H1 (cell line): Measurements from ENCODE around the gene LONRF2. TPM values are rescaled to one million over a fixed set of nuclear protein-coding genes. Genes with fewer than 3 reads are reported as not detected.

ENCODE experiments used
- CTCF ChIA-PET: fragments of 300-600 bp; sonication (Branson Sonifier 250); formaldehyde crosslinking; loops from one replicate; lab custom pipeline; 2021; ENCODE audit not compliant: partially characterized antibody; lab: Charles Lee
- POLR2A ChIA-PET: fragments of 300-600 bp; sonication (Branson Sonifier 250); formaldehyde crosslinking; loops from one replicate; lab custom pipeline; 2021; ENCODE audit warnings: inconsistent platforms; ENCODE audit not compliant: partially characterized antibody; lab: Charles Lee
- DNase-seq, 2 experiments: peaks; one replicate each; pipeline versions ENCODE4 v3.0.0 to v3.0.0-alpha.2; 2010 to 2022; ENCODE audit warnings: low spot score in 2 of 2, low read depth in 1 of 2, mixed read lengths in 1 of 2
- FAIRE-seq: peaks from 2 replicates; lab custom pipeline; 2011; peaks lifted over from hg19 to GRCh38; lab: Jason Lieb, UNC
- H2AFZ ChIP-seq: 2 replicates; pipeline ENCODE4 v1.8.1; 2012; ENCODE audit warnings: low read length, inconsistent platforms
- H2AK5ac ChIP-seq: 2 replicates; pipeline ENCODE4 v1.6.1; 2013; ENCODE audit warnings: low read depth, low read length
- H2BK120ac ChIP-seq: replicated peaks from 2 replicates; pipeline ENCODE3; 2013; ENCODE audit warnings: low read depth, low read length, inconsistent platforms
- H2BK12ac ChIP-seq: 2 replicates; pipeline ENCODE4 v1.6.1; 2013; ENCODE audit warnings: low read depth, low read length
- H2BK15ac ChIP-seq: 2 replicates; pipeline ENCODE4 v1.6.1; 2013; ENCODE audit warnings: low read length
- H2BK20ac ChIP-seq: 2 replicates; pipeline ENCODE4 v1.6.1; 2013; ENCODE audit warnings: low read length
- H2BK5ac ChIP-seq: 2 replicates; pipeline ENCODE4 v1.6.1; 2013; ENCODE audit warnings: low read depth, low read length
- H3K14ac ChIP-seq: 2 replicates; pipeline ENCODE4 v1.6.1; 2013; ENCODE audit warnings: inconsistent platforms; ENCODE audit not compliant: insufficient read length
- H3K18ac ChIP-seq: 2 replicates; pipeline ENCODE4 v1.6.1; 2013; ENCODE audit warnings: low read length; ENCODE audit errors: extremely low read depth
- H3K23ac ChIP-seq: 2 replicates; pipeline ENCODE4 v1.6.1; 2013; ENCODE audit warnings: inconsistent platforms; ENCODE audit not compliant: insufficient read length
- H3K23me2 ChIP-seq: 2 replicates; pipeline ENCODE4 v1.6.1; 2013; ENCODE audit warnings: low read depth, low read length
- H3K27ac ChIP-seq: 2 replicates; pipeline ENCODE4 v1.6.1; 2011; ENCODE audit warnings: low read depth, low read length, inconsistent platforms
- H3K27me3 ChIP-seq, 4 experiments: replicated peaks in 1 of 4; 1 replicate in 1 of 4; 2 replicates in 3 of 4; pipeline versions ENCODE4 v1.6.1 to v1.8.1; 2011 to 2013; ENCODE audit warnings: low read length in 3 of 4, mild to moderate bottlenecking in 3 of 4, inconsistent platforms in 2 of 4, mixed read lengths in 2 of 4, moderate library complexity in 1 of 4; ENCODE audit not compliant: control insufficient read depth in 3 of 4, insufficient read depth in 3 of 4; ENCODE audit errors: extremely low read depth in 1 of 4
- H3K36me3 ChIP-seq, 4 experiments: 2 replicates each; pipeline versions ENCODE4 v1.6.1 to v1.8.1; 2011 to 2013; ENCODE audit warnings: mild to moderate bottlenecking in 4 of 4, low read length in 3 of 4, moderate library complexity in 2 of 4, control low read depth in 1 of 4, inconsistent platforms in 1 of 4; ENCODE audit not compliant: insufficient read depth in 4 of 4, control insufficient read depth in 2 of 4
- H3K4ac ChIP-seq: replicated peaks from 2 replicates; pipeline ENCODE3; 2013; ENCODE audit warnings: low read length, low read depth, mixed read lengths, inconsistent platforms; ENCODE audit not compliant: insufficient read length
- H3K4me1 ChIP-seq, 4 experiments: replicated peaks in 1 of 4; 1 replicate in 1 of 4; 2 replicates in 3 of 4; pipeline versions ENCODE4 v1.6.1 to v1.8.1; 2011 to 2013; ENCODE audit warnings: low read length in 3 of 4, inconsistent platforms in 2 of 4, mixed read lengths in 1 of 4; ENCODE audit not compliant: insufficient read depth in 4 of 4, control insufficient read depth in 3 of 4
- H3K4me2 ChIP-seq, 2 experiments: 2 replicates each; pipeline versions ENCODE4 v1.6.1 to v1.8.1; 2011 to 2013; ENCODE audit warnings: low read depth in 2 of 2, low read length in 2 of 2, control low read depth in 1 of 2, inconsistent platforms in 1 of 2, mild to moderate bottlenecking in 1 of 2; ENCODE audit not compliant: insufficient read depth in 1 of 2
- H3K4me3 ChIP-seq, 4 experiments: fragments of 200-600, 300-600 bp in 1 of 4; sonication (generic), shearing (Covaris generic), sonication (Bioruptor Twin) in 1 of 4; 2 replicates each; pipeline versions ENCODE4 v1.5.1 to v1.8.1; 2011 to 2016; ENCODE audit warnings: low read length in 4 of 4, low read depth in 3 of 4, control low read depth in 2 of 4, inconsistent platforms in 2 of 4, mild to moderate bottlenecking in 2 of 4, mixed read lengths in 1 of 4, moderate library complexity in 1 of 4; ENCODE audit not compliant: insufficient read depth in 2 of 4; ENCODE audit errors: extremely low read depth in 1 of 4
- H3K56ac ChIP-seq: replicated peaks from 2 replicates; pipeline ENCODE3; 2013; ENCODE audit warnings: low read depth, mild to moderate bottlenecking, mixed read lengths, low read length, inconsistent platforms; ENCODE audit not compliant: insufficient read length
- H3K79me1 ChIP-seq: 2 replicates; pipeline ENCODE4 v1.6.1; 2013; ENCODE audit warnings: low read depth, low read length, control low read depth
- H3K79me2 ChIP-seq, 2 experiments: 2 replicates each; pipeline versions ENCODE4 v1.6.1 to v1.8.1; 2012 to 2013; ENCODE audit warnings: low read length in 2 of 2, mild to moderate bottlenecking in 2 of 2, inconsistent platforms in 1 of 2; ENCODE audit not compliant: insufficient read depth in 2 of 2, control insufficient read depth in 1 of 2
- H3K9ac ChIP-seq, 4 experiments: replicated peaks in 1 of 4; 1 replicate in 1 of 4; 2 replicates in 3 of 4; pipeline versions ENCODE4 v1.6.1 to v1.8.1; 2011 to 2013; ENCODE audit warnings: low read depth in 3 of 4, low read length in 3 of 4, control low read depth in 2 of 4, mild to moderate bottlenecking in 2 of 4, moderate library complexity in 2 of 4, inconsistent platforms in 1 of 4; ENCODE audit errors: extremely low read depth in 1 of 4
- H3K9me3 ChIP-seq, 2 experiments: 2 replicates each; pipeline versions ENCODE4 v1.6.1 to v1.8.1; 2012 to 2013; ENCODE audit warnings: mild to moderate bottlenecking in 2 of 2, moderate library complexity in 2 of 2, control low read depth in 1 of 2, inconsistent platforms in 1 of 2, low read depth in 1 of 2, low read length in 1 of 2, mixed read lengths in 1 of 2; ENCODE audit not compliant: insufficient read depth in 2 of 2
- H4K20me1 ChIP-seq, 2 experiments: replicated peaks in 1 of 2; 2 replicates each; pipeline versions ENCODE3 to v1.8.1; 2011 to 2013; ENCODE audit warnings: inconsistent platforms in 2 of 2, low read length in 2 of 2, mild to moderate bottlenecking in 1 of 2; ENCODE audit not compliant: insufficient read depth in 2 of 2, control insufficient read depth in 1 of 2
- H4K5ac ChIP-seq: 2 replicates; pipeline ENCODE4 v1.6.1; 2013; ENCODE audit warnings: low read length, low read depth, mixed read lengths, inconsistent platforms; ENCODE audit not compliant: insufficient read length
- H4K8ac ChIP-seq: 2 replicates; pipeline ENCODE4 v1.8.0; 2013; ENCODE audit warnings: mild to moderate bottlenecking, moderate library complexity, low read length, inconsistent platforms; ENCODE audit not compliant: insufficient read depth; ENCODE audit errors: extremely low read depth
- H4K91ac ChIP-seq: replicated peaks from 2 replicates; pipeline ENCODE3; 2013; ENCODE audit warnings: low read length, mixed read lengths, inconsistent platforms; ENCODE audit not compliant: insufficient read length
- BACH1 ChIP-seq: IDR thresholded peaks from 2 replicates; pipeline ENCODE4 v1.6.1; 2012; ENCODE audit warnings: low read length, improper control_type of control experiment
- CREB1 ChIP-seq: IDR thresholded peaks from 2 replicates; pipeline ENCODE4 v1.6.1; 2012; ENCODE audit warnings: inconsistent platforms
- NRF1 ChIP-seq: IDR thresholded peaks from 2 replicates; pipeline ENCODE4 v1.6.1; 2011; ENCODE audit warnings: mild to moderate bottlenecking, low read depth, low read length, improper control_type of control experiment
- RAD21 ChIP-seq, 2 experiments: IDR thresholded peaks in 1 of 2; conservative IDR thresholded peaks in 1 of 2; 2 replicates each; pipeline ENCODE4 v1.6.1; 2011; ENCODE audit warnings: low read depth in 2 of 2, low read length in 2 of 2, improper control_type of control experiment in 1 of 2, inconsistent platforms in 1 of 2, mild to moderate bottlenecking in 1 of 2, moderate library complexity in 1 of 2
- WGBS, 2 experiments: shearing (Covaris generic) in 1 of 2; methylation state at CpG; one replicate each; pipeline versions ENCODE4 v1.1.6 to v1.1.7; 2013 to 2015; ENCODE audit warnings: low lambda C conversion rate in 2 of 2, mixed read lengths in 2 of 2, inconsistent platforms in 1 of 2, low coverage in 1 of 2, missing lambda C conversion rate in 1 of 2; ENCODE audit not compliant: insufficient replicate concordance in 2 of 2, insufficient coverage in 1 of 2, insufficient read length in 1 of 2; ENCODE audit errors: extremely low coverage in 1 of 2, missing lambda C conversion rate in 1 of 2; 5-methylcytosine and 5-hydroxymethylcytosine counted together
- polyA plus RNA-seq, 7 experiments: library from polyadenylated mRNA; depleted of rRNA in 3 of 7; stranded (reverse) in 5 of 7; unstranded in 2 of 7; fragments of >200 nt in 5 of 7; fragments of 200-250 nt in 2 of 7; gene quantifications; 1 replicate in 5 of 7; 2 replicates in 1 of 7; 4 replicates in 1 of 7; pipeline versions ENCODE4 v1.2.1 to v1.2.3, GENCODE V29; 2011 to 2013; ENCODE audit warnings: missing spikeins in 2 of 7, mixed read lengths in 2 of 7
- total RNA-seq: library from RNA; stranded (reverse); fragmentation: NEBNext Ultra II Directional; extraction: Animal tissue kit (Norgen Biotek cat#: 25700); gene quantifications from 2 replicates; pipeline ENCODE4 v1.2.1, GENCODE V29; 2021

The LONRF2 gene
- total and polyA plus RNA-seq, 2 of the 8 experiments (the other 6 are each of a cell fraction or from before 2014, with no cell fraction given), result 0.24 to 0.74 TPM

GRCh38 chr2:100230754-100231153 lies 91.5 kb downstream of the LONRF2 start:
- H3K36me3 ChIP-seq, result no peaks in the 10 kb centered on the region
- H4K8ac ChIP-seq, result no peak overlapping the region
- FAIRE-seq, result no peak
- ChIA-PET POLR2A (no interaction called here), CTCF (interaction anchor here (0.6 to 1.5 kb wide), 4 partner anchors 15 to 287 kb away, joined by 3 to 7 read pairs (median 4); no protein-coding TSS in a partner anchor)
- no peaks in the 10 kb centered on the region for H3K27me3 ChIP-seq
- no peaks in the 10 kb centered on the region for H3K23me2 ChIP-seq
- H2BK20ac ChIP-seq, result no peak overlapping the region
- H2AFZ ChIP-seq, result no peak overlapping the region
- no peaks in the 10 kb centered on the region for H3K79me2 ChIP-seq
- H3K4me3 ChIP-seq, result no peak overlapping the region
- no peak overlapping the region for H2AK5ac ChIP-seq
- H3K23ac ChIP-seq, result no peak overlapping the region
- no peak overlapping the region for H3K27ac ChIP-seq
- H2BK15ac ChIP-seq, result no peak overlapping the region
- H3K9me3 ChIP-seq, result no peaks in the 10 kb centered on the region
- no peak overlapping the region for H3K9ac ChIP-seq
- no peak overlapping the region for H2BK12ac ChIP-seq
- H3K56ac ChIP-seq, result no peak overlapping the region
- no peak overlapping the region for H4K5ac ChIP-seq
- no peak overlapping the region for H3K14ac ChIP-seq
- no peak overlapping the region for H4K91ac ChIP-seq
- H4K20me1 ChIP-seq, result no peaks in the 10 kb centered on the region
- H3K4me1 ChIP-seq, result peaks cover 0 to 5% (median 2%) of the 10 kb centered on the region in 4 experiments; a peak in 4 of 7 replicates
- no peak overlapping the region for H3K4me2 ChIP-seq
- H2BK120ac ChIP-seq, result no peak overlapping the region
- no peak overlapping the region for H3K18ac ChIP-seq
- H3K79me1 ChIP-seq, result no peaks in the 10 kb centered on the region
- 87% methylated on average over 2 of the region's 2 CpGs; no CpG with 5 or more reads in 1 of the 2 experiments for WGBS, 2 experiments
- TF ChIP-seq CREB1 (no peak), RAD21 (IDR thresholded peaks at IDR 0.05 in 1 of 2, conservative IDR thresholded peaks at IDR 0.05 in 1 of 2; ENCODE audit: low read depth in 2 of 2, low read length in 2 of 2) (no peak), BACH1 (no peak), NRF1 (no peak)
- no peak overlapping the region for H2BK5ac ChIP-seq
- no peak overlapping the region for H3K4ac ChIP-seq
- DNase-seq, result no peak
